NB4 (cell line): ENCODE results near the gene BRWD1.

Experiments used
- CTCF ChIP-seq: IDR thresholded peaks from one replicate; pipeline ENCODE4 v1.5.1; 2012; ENCODE audit warnings: low read depth, low read length
- MAX ChIP-seq: IDR thresholded peaks from 2 replicates; pipeline ENCODE4 v1.6.1; 2011; ENCODE audit warnings: low read depth, low read length
- POLR2A ChIP-seq: IDR thresholded peaks from 2 replicates; pipeline ENCODE4 v1.6.1; 2011; ENCODE audit warnings: mild to moderate bottlenecking; ENCODE audit not compliant: insufficient read length; ENCODE audit errors: extremely low read depth

GRCh38 chr21:39164523-39164922 is 148.9 kb downstream of the BRWD1 start:
- TF ChIP-seq POLR2A (no peak), CTCF (no peak), MAX (no peak)
